Left cardiac atrium (tissue), 4 donors: Measurements from ENCODE around the gene SIX4. TPM values are rescaled to one million over a fixed set of nuclear protein-coding genes. Genes with fewer than 3 reads are reported as not detected.

Experiments
- ATAC-seq, 2 donors: fragments of 200-7000 bp; cut with Tn5 transposase; one replicate each; pipeline ENCODE4 v1.9.1; 2020; ENCODE audit warnings: mild to moderate bottlenecking in 2 of 2, moderate library complexity in 2 of 2
- DNase-seq: peaks from one replicate; pipeline ENCODE4 v3.0.0-alpha.2; 2020
- intact Hi-C, 2 donors: fragments of 100-400 bp; cut with DNase I; formaldehyde crosslinking; loops; one replicate each; pipeline versions ENCODE4 v1.14.1 to v1.15.1; 2022 to 2023
- total RNA-seq, 2 donors: library from RNA; stranded (reverse); fragmentation: NEBNext Ultra II Directional; extraction: Animal tissue kit (Norgen Biotek cat#: 25700); gene quantifications; one replicate each; pipeline ENCODE4 v1.2.1, GENCODE V29; 2021
- donor health status: DM: no; HTN: yes; CAD: no.
- donor health status: DM: no; HTN: yes; CAD: no; lungs with severe emphysema.
- donor health status: DM: yes; HTN: yes; CAD: no.
- donor health status: Dilated cardiomyopathy.

SIX4 gene
- total RNA-seq, 2 donors from 2014 or later = 3.3 to 3.8 TPM

GRCh38 chr14:60723116-60723906 lies 840 bp downstream of the SIX4 start:
- intact Hi-C loops = loop anchor here in 1 of 2 donors (10.0 kb wide), 1 partner anchor 261 kb away; the partner anchor contains the start of genes SLC38A6 and TRMT5
- ATAC-seq = peak; percentile 44 to 67
- DNase-seq = peak; percentile 51

- peak; percentile 17 to 23 for ATAC-seq
- DNase-seq = no peak
- intact Hi-C loops = loop anchor here in 1 of 2 donors (10.0 kb wide), 1 partner anchor 262 kb away; the partner anchor contains the start of genes SLC38A6 and TRMT5
Observed at GRCh38 chr14:60722357-60723115, 1.6 kb downstream of the SIX4 start.

- intact Hi-C loops = loop anchor here in 1 of 2 donors (10.0 kb wide), 1 partner anchor 263 kb away; the partner anchor contains the start of genes SLC38A6 and TRMT5
- no peak for ATAC-seq
Observed at GRCh38 chr14:60722107-60722356, 2.1 kb downstream of the SIX4 start.

GRCh38 chr14:60721326-60722106 lies 2.6 kb downstream of the SIX4 start:
- intact Hi-C loops = loop anchor here in 1 of 2 donors (10.0 kb wide), 1 partner anchor 263 kb away; the partner anchor contains the start of genes SLC38A6 and TRMT5
- peak; percentile 53 to 70 for ATAC-seq
- DNase-seq = peak; percentile 46

More at GRCh38 chr14:60722107-60722356, 2.1 kb downstream of the SIX4 start:
- no peak for DNase-seq

GRCh38 chr14:60720962-60721325 lies 3.2 kb downstream of the SIX4 start:
- DNase-seq = no peak
- no peak for ATAC-seq
- intact Hi-C loops = loop anchor here in 1 of 2 donors (10.0 kb wide), 1 partner anchor 264 kb away; the partner anchor contains the start of genes SLC38A6 and TRMT5

- ATAC-seq = no peak
- intact Hi-C loops = loop anchor here in 1 of 2 donors (10.0 kb wide), 1 partner anchor 264 kb away; the partner anchor contains the start of genes SLC38A6 and TRMT5
- no peak for DNase-seq
Observed at GRCh38 chr14:60720391-60720790, 3.8 kb downstream of the SIX4 start.

GRCh38 chr14:60713513-60713912 lies 10.6 kb downstream of the SIX4 start:
- no peak for DNase-seq
- ATAC-seq = no peak
- intact Hi-C loops = no loop called here

GRCh38 chr14:60710494-60710893 lies 13.7 kb downstream of the SIX4 start:
- DNase-seq = no peak
- no peak for ATAC-seq
- intact Hi-C loops = no loop called here

GRCh38 chr14:60707858-60708257 lies 16.3 kb downstream of the SIX4 start:
- ATAC-seq (no peak), DNase-seq (no peak)
- intact Hi-C loops = no loop called here

GRCh38 chr14:60705100-60705499 lies 19.1 kb downstream of the SIX4 start:
- DNase-seq = no peak
- no peak for ATAC-seq
- intact Hi-C loops = no loop called here

- no peak for DNase-seq
- intact Hi-C loops = no loop called here
- no peak for ATAC-seq
Observed at GRCh38 chr14:60700598-60700997, 23.6 kb downstream of the SIX4 start.

- intact Hi-C loops = no loop called here
- ATAC-seq (no peak), DNase-seq (no peak)
Observed at GRCh38 chr14:60695327-60695726, 28.8 kb downstream of the SIX4 start.

GRCh38 chr14:60691383-60692113 lies 32.6 kb downstream of the SIX4 start:
- intact Hi-C loops = no loop called here
- no peak for DNase-seq
- no peak for ATAC-seq

GRCh38 chr14:60686865-60687264 lies 37.3 kb downstream of the SIX4 start:
- intact Hi-C loops = no loop called here
- ATAC-seq (no peak), DNase-seq (no peak)

- intact Hi-C loops = no loop called here
- DNase-seq = no peak
Observed at GRCh38 chr14:60684203-60684602, 39.9 kb downstream of the SIX4 start.

GRCh38 chr14:60681271-60681670 lies 42.9 kb downstream of the SIX4 start:
- intact Hi-C loops = no loop called here
- DNase-seq (no peak), ATAC-seq (no peak)

More at GRCh38 chr14:60684203-60684602, 39.9 kb downstream of the SIX4 start:
- ATAC-seq = no peak

- no peak for ATAC-seq
- DNase-seq = no peak
- intact Hi-C loops = no loop called here
Observed at GRCh38 chr14:60680511-60680910, 43.6 kb downstream of the SIX4 start.

- DNase-seq (no peak), ATAC-seq (no peak)
- intact Hi-C loops = loop anchor here in 1 of 2 donors (5.0 kb wide), 1 partner anchor 38 kb away; no protein-coding TSS in a partner anchor
Observed at GRCh38 chr14:60679566-60680258, 44.4 kb downstream of the SIX4 start.
